GM12892 (cell line): ENCODE measurements around the gene KIF16B.

Source experiments
- POLR2A ChIP-seq: IDR thresholded peaks from 2 replicates; pipeline ENCODE4 v1.6.1; 2011; ENCODE audit warnings: low read depth, low read length, control low read depth
- POLR2AphosphoS5 ChIP-seq: IDR thresholded peaks from 2 replicates; pipeline ENCODE4 v1.6.1; 2011; ENCODE audit warnings: low read depth, low read length, control low read depth
- TAF1 ChIP-seq: IDR thresholded peaks from 2 replicates; pipeline ENCODE4 v1.6.1; 2011; ENCODE audit warnings: low read depth, mild to moderate bottlenecking, control low read depth, low read length, borderline replicate concordance

DNA sequence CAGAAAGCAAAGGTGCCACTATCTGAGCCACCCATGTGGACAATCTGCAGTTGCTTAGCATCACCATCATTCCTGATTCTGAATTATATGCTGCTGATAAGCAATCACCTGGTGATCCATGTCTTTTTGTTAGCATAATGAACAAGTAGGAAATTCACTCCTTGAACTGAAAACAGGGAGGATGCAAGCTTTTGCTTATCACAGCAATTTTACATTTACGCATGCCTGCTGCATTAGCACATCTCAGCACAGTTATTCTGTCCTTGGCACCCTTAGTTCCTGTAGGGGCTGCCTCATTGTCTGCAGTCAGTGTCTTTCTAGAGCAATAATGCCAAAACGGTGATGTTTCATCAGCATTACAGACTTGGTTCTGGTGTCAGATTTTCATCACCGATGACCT, 162.6 kb downstream of the KIF16B start:
- no peak for TF ChIP-seq POLR2AphosphoS5
- no peak for TF ChIP-seq TAF1
- no peak for TF ChIP-seq POLR2A
